Cardiac fibroblast (primary cell): ENCODE data around the gene RUVBL1.

Source experiments
- DNase-seq, 2 donors: peaks; one replicate each; pipeline versions ENCODE4 v3.0.0 to v3.0.0-alpha.2; 2010; ENCODE audit warnings: low read depth in 2 of 2
- H3K4me3 ChIP-seq, 2 donors: replicated peaks in 1 of 2; 1 replicate in 1 of 2; 2 replicates in 1 of 2; pipeline ENCODE4 v1.5.1; 2011; ENCODE audit warnings: low read depth in 2 of 2, low read length in 2 of 2, mild to moderate bottlenecking in 2 of 2, moderate library complexity in 1 of 2
- TF ChIP-seq, protein P1 (sequence below): IDR thresholded peaks from one replicate; pipeline ENCODE4 v1.5.1; 2011; ENCODE audit warnings: low read depth, mild to moderate bottlenecking, low read length, inconsistent platforms

Gene RUVBL1

DNA sequence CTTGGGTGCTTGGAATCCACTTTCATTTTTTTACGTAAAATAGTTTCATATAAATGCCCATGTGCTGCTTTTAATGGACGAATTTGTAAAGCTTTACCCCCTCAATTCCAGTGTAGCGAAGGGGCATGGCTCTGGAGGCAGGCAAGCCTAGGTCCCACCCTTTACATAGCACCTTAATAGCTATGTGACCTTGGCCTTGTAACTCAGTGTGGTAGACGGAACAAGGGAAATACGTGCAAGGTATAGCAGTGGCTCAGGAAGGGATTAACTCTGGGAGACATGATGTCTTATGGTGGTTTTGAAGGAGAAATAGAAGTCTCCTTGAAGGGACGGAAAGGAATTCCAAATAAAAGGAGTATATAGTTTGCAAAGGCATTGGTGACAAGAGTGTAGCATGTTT, 70.0 kb downstream of the RUVBL1 start:
- TF ChIP-seq, protein P1, sequence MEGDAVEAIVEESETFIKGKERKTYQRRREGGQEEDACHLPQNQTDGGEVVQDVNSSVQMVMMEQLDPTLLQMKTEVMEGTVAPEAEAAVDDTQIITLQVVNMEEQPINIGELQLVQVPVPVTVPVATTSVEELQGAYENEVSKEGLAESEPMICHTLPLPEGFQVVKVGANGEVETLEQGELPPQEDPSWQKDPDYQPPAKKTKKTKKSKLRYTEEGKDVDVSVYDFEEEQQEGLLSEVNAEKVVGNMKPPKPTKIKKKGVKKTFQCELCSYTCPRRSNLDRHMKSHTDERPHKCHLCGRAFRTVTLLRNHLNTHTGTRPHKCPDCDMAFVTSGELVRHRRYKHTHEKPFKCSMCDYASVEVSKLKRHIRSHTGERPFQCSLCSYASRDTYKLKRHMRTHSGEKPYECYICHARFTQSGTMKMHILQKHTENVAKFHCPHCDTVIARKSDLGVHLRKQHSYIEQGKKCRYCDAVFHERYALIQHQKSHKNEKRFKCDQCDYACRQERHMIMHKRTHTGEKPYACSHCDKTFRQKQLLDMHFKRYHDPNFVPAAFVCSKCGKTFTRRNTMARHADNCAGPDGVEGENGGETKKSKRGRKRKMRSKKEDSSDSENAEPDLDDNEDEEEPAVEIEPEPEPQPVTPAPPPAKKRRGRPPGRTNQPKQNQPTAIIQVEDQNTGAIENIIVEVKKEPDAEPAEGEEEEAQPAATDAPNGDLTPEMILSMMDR = no peak
- H3K4me3 ChIP-seq = peak overlapping the region; percentile 80 to 90
- no peak for DNase-seq

DNA sequence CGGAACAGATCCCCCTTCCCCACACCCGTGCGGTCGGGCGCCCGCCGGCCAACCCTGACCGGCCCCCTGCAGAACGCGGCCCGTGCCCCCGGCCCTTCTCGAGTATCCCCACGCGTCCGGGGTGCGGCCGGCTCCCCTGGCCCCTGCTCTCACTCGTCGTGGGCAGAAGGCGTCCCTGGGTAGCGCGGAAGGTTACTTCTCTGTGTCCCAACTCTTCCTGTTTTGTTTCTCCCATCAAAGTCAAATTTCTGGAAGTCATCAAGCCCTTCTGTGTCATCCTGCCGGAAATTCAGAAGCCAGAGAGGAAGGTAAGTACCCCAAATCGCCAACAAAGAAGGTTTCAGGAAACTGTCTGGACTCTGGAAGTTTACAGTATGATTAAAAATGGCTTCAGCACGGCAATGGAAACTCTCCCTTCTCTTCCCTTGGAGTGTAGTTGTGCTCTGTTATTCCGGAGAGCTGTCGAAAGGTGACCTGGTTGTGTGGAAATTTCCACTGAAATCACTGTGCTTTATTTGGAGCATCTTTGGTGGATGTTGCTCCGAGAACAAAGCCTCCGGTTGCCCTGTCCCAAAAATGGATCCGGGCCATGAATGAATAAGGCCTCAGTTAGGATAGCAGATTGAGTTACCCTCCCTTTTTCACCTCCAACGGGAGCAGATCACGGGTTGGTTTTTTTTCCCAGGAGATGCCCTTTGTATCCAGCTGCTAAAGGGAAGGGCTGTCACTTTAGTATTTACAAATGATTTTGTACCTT, 70.8 kb downstream of the RUVBL1 start:
- peak in 1 of 2 donors; percentile 35 for DNase-seq
- TF ChIP-seq, protein P1 = no peak
- H3K4me3 ChIP-seq = peak overlapping the region; percentile 80 to 90

DNA sequence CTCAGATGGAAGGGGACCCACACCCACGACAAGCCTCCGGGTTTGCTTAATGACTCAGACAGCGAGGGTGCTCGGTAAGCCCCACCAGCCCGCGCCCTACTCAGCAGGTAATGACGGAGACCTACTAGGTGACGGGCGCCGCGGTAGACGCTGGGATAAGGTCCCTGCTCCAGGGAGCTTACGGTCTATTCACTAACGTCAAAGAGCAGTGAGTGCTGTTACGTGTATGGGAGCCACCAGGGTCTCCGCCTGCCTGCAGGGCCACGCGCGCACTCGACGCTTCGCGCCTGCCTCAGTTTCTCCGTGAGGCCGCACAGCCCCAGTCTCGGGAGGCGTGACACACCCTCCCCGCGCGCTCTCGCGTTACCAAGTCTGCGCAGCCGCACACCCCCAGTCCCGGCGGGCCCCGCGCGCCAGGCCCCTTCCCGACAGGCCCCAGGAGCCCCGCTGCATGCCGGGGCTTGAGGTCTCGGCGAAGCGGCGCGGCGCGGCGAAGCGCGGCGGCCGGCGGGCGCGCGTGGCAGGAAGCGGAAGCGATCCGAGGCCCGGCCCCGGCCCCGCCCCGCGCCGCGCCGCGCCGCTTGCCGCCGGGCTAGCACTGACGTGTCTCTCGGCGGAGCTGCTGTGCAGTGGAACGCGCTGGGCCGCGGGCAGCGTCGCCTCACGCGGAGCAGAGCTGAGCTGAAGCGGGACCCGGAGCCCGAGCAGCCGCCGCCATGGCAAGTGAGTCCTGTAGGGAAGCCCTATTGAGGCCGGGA, 71.6 kb downstream of the RUVBL1 start, which contains the start of gene SEC61A1:
Gene SEC61A1, plus strand, starts transcription at position 601 of the 758 bp plus-strand sequence. Its CDS starts 116 bp downstream, at position 717.
- DNase-seq = peak; percentile 94 to 96
- TF ChIP-seq, protein P1 = no peak
- peak within 1 kb of the TSS; percentile 86 to 90 for H3K4me3 ChIP-seq

DNA sequence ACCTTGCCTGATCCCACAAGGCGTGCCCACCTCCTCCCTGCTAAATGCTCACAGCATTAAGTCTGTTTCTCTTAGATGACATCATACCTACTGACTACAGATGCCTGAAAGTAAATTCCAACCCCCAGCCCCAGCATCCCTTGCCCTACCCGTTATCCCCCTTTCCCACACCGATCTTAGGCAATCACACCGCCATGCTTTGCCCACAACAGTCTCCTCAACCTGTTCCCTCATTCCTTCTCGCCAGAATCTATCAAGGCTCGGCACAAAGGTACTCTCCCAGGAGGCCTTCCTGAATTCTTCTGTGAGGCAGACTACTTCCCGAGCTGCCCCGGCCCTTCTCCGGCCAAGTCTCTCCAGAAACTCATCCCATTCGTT, 72.2 kb downstream of the RUVBL1 start:
- TF ChIP-seq, protein P1 = no peak
- DNase-seq = peak in 1 of 2 donors; percentile 30
- peak overlapping the region; percentile 81 to 86 for H3K4me3 ChIP-seq

DNA sequence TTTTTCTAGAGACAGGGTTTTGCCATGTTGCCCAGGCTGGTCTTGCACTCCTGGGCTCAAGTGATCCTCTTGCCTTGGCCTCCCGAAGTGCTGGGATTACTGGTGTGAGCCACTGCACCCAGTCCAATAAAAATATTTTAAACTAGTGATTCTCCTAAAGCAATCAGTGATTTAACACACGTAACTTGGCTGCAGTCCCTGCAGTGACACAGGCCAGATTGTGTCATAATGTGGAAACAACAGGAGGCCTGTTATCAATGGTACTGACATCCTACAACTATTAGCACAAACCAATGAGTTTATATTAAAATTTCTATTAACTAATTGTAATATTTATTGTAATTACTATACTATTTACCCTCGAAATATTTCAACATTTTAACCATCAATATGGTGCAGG, 73.0 kb downstream of the RUVBL1 start:
- TF ChIP-seq, protein P1 = no peak
- H3K4me3 ChIP-seq = no peak overlapping the region
- peak in 1 of 2 donors; percentile 61 for DNase-seq

DNA sequence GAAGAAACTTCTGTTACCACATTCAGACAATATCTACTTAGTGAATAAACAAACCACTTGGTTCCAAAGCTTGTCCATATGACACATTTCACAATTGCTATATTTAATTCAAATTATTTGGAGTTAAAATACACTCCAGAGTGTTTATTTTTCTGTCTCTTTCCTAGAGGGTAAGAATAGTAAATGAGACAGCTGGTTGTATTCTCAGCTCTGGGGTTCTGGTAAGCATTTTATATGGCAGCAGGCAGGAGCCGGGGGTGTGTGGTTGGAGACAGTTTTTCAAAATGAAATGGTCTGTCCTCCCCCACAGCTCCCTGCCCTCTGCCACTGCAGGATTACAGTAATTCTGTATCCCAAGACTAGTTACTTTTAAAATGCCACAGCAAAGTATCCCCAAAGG, 82.3 kb downstream of the RUVBL1 start:
- no peak overlapping the region for H3K4me3 ChIP-seq
- no peak for DNase-seq
- TF ChIP-seq, protein P1 = no peak
